Measurements from ENCODE around the gene PHB1. TPM values are rescaled to one million over a fixed set of nuclear protein-coding genes. Genes with fewer than 3 reads are reported as not detected.

Gene PHB1
- total RNA-seq, 1 donor from 2014 or later, result 128 TPM

- no peaks in the 10 kb centered on the region for H3K9me3 Mint-ChIP-seq (ENCODE audit: unreplicated experiment)
- H3K27me3 Mint-ChIP-seq (ENCODE audit: unreplicated experiment), result peaks cover 69% of the 10 kb centered on the region
Measured at GRCh38 chr17:49440581-49440980, 25.9 kb upstream of the PHB1 start.

GRCh38 chr17:49439673-49440571, 25.2 kb upstream of the PHB1 start:
- DNase-seq (ENCODE audit: extremely low spot score, unreplicated experiment), result no peak
- no peak overlapping the region for H3K4me3 Mint-ChIP-seq (ENCODE audit: unreplicated experiment)
- H3K4me1 Mint-ChIP-seq (ENCODE audit: unreplicated experiment), result peaks cover 16% of the 10 kb centered on the region
- no peaks in the 10 kb centered on the region for H3K36me3 Mint-ChIP-seq (ENCODE audit: unreplicated experiment)
- H3K9me3 Mint-ChIP-seq (ENCODE audit: unreplicated experiment), result no peaks in the 10 kb centered on the region
- H3K27ac Mint-ChIP-seq (ENCODE audit: unreplicated experiment), result no peak overlapping the region
- TF ChIP-seq CTCF (IDR thresholded peaks at IDR 0.05), result no peak
- peaks cover 69% of the 10 kb centered on the region for H3K27me3 Mint-ChIP-seq (ENCODE audit: unreplicated experiment)

More at GRCh38 chr17:49440581-49440980, 25.9 kb upstream of the PHB1 start:
- no peak for TF ChIP-seq CTCF (IDR thresholded peaks at IDR 0.05)
- no peaks in the 10 kb centered on the region for H3K36me3 Mint-ChIP-seq (ENCODE audit: unreplicated experiment)
- H3K27ac Mint-ChIP-seq (ENCODE audit: unreplicated experiment), result no peak overlapping the region
- H3K4me1 Mint-ChIP-seq (ENCODE audit: unreplicated experiment), result peaks cover 16% of the 10 kb centered on the region
- no peak for DNase-seq (ENCODE audit: extremely low spot score, unreplicated experiment)
- no peak overlapping the region for H3K4me3 Mint-ChIP-seq (ENCODE audit: unreplicated experiment)

- Mint-ChIP-seq H3K36me3 (ENCODE audit: unreplicated experiment) (no peaks in the 10 kb centered on the region), H3K4me1 (ENCODE audit: unreplicated experiment) (peaks cover 16% of the 10 kb centered on the region), H3K9me3 (ENCODE audit: unreplicated experiment) (no peaks in the 10 kb centered on the region), H3K4me3 (ENCODE audit: unreplicated experiment) (no peak overlapping the region), H3K27ac (ENCODE audit: unreplicated experiment) (no peak overlapping the region), H3K27me3 (ENCODE audit: unreplicated experiment) (peaks cover 69% of the 10 kb centered on the region)
- no peak for TF ChIP-seq CTCF (IDR thresholded peaks at IDR 0.05)
- DNase-seq (ENCODE audit: extremely low spot score, unreplicated experiment), result no peak
Measured at GRCh38 chr17:49439305-49439672, 24.6 kb upstream of the PHB1 start.

- Mint-ChIP-seq H3K9me3 (ENCODE audit: unreplicated experiment) (no peaks in the 10 kb centered on the region), H3K27ac (ENCODE audit: unreplicated experiment) (no peak overlapping the region), H3K27me3 (ENCODE audit: unreplicated experiment) (peaks cover 66% of the 10 kb centered on the region), H3K36me3 (ENCODE audit: unreplicated experiment) (no peaks in the 10 kb centered on the region), H3K4me3 (ENCODE audit: unreplicated experiment) (no peak overlapping the region), H3K4me1 (ENCODE audit: unreplicated experiment) (peaks cover 16% of the 10 kb centered on the region)
- no peak for TF ChIP-seq CTCF (IDR thresholded peaks at IDR 0.05)
- no peak for DNase-seq (ENCODE audit: extremely low spot score, unreplicated experiment)
Measured at GRCh38 chr17:49438436-49439278, 24.0 kb upstream of the PHB1 start.
